HG03039 (cell line): ENCODE data around the gene BTC.
"Not testable (repeated sequence)": the region's sequence is repeated elsewhere in the genome, so short reads cannot be mapped to it uniquely, and the experiment has no call there.

Source experiments
- ATAC-seq: cut with Tn5 transposase; IDR thresholded peaks from one replicate; pipeline ENCODE4 v1.9.1; 2021; ENCODE audit warnings: mild to moderate bottlenecking, moderate library complexity; ENCODE audit not compliant: unreplicated experiment

BTC gene

GRCh38 chr4:74794382-74795010 lies at the start of gene BTC:
Gene BTC (minus strand): TSS chr4:74794523. CDS start chr4:74794325, 198 bp downstream.
- no peak for ATAC-seq

- no peak for ATAC-seq
Measured at GRCh38 chr4:74840936-74841509, 46.7 kb upstream of the BTC start.

GRCh38 chr4:74838746-74839370 lies 44.5 kb upstream of the BTC start:
- ATAC-seq: no peak

- ATAC-seq: no peak
Measured at GRCh38 chr4:74830928-74831327, 36.6 kb upstream of the BTC start.

- ATAC-seq: no peak
Measured at GRCh38 chr4:74823194-74823593, 28.9 kb upstream of the BTC start.

GRCh38 chr4:74822603-74823002 lies 28.3 kb upstream of the BTC start:
- no peak for ATAC-seq

GRCh38 chr4:74821541-74821940 lies 27.2 kb upstream of the BTC start:
- ATAC-seq: no peak

GRCh38 chr4:74814052-74814451 lies 19.7 kb upstream of the BTC start:
- no peak for ATAC-seq

GRCh38 chr4:74812056-74812455 lies 17.7 kb upstream of the BTC start:
- ATAC-seq: not testable (repeated sequence)

GRCh38 chr4:74805601-74806000 lies 11.3 kb upstream of the BTC start:
- ATAC-seq: no peak

- no peak for ATAC-seq
Measured at GRCh38 chr4:74800310-74800709, 6.0 kb upstream of the BTC start.

GRCh38 chr4:74796631-74797030 lies 2.3 kb upstream of the BTC start:
- ATAC-seq: no peak

GRCh38 chr4:74793757-74794381 lies 454 bp downstream of the BTC start:
- no peak for ATAC-seq

GRCh38 chr4:74790652-74791051 lies 3.7 kb downstream of the BTC start:
- ATAC-seq: no peak

- no peak for ATAC-seq
Measured at GRCh38 chr4:74789518-74789917, 4.8 kb downstream of the BTC start.

GRCh38 chr4:74777531-74777930 lies 16.8 kb downstream of the BTC start:
- no peak for ATAC-seq

GRCh38 chr4:74772783-74773182 lies 21.5 kb downstream of the BTC start:
- ATAC-seq: no peak

- ATAC-seq: no peak
Measured at GRCh38 chr4:74772106-74772505, 22.2 kb downstream of the BTC start.

- ATAC-seq: no peak
Measured at GRCh38 chr4:74770226-74770910, 24.0 kb downstream of the BTC start.

GRCh38 chr4:74768857-74769525 lies 25.3 kb downstream of the BTC start:
- peak; percentile 58 for ATAC-seq

- no peak for ATAC-seq
Measured at GRCh38 chr4:74764119-74764518, 30.2 kb downstream of the BTC start.
